KMS-11 (cell line): ENCODE data around the gene FADS6.

Experiments used
- H2AFZ ChIP-seq: fragments of 200-600 bp; sonication (generic); 2 replicates; pipeline ENCODE4 v1.6.1; 2016; ENCODE audit warnings: antibody characterized with exemption, mixed run types, low read depth
- H3K27ac ChIP-seq: fragments of 200-600 bp; sonication (generic); 2 replicates; pipeline ENCODE4 v1.6.1; 2016; ENCODE audit warnings: mild to moderate bottlenecking, mixed run types
- H3K27me3 ChIP-seq: fragments of 200-600 bp; sonication (generic); 2 replicates; pipeline ENCODE4 v1.6.1; 2017; ENCODE audit warnings: mild to moderate bottlenecking, low read depth, mixed run types, moderate library complexity; ENCODE audit not compliant: insufficient read depth
- H3K36me3 ChIP-seq: fragments of 200-600 bp; sonication (generic); 2 replicates; pipeline ENCODE4 v1.6.1; 2017; ENCODE audit warnings: mild to moderate bottlenecking, mixed run types; ENCODE audit not compliant: insufficient read depth
- H3K4me1 ChIP-seq: fragments of 200-600 bp; sonication (generic); 2 replicates; pipeline ENCODE4 v1.6.1; 2016; ENCODE audit warnings: mild to moderate bottlenecking, low read depth, mixed run types; ENCODE audit not compliant: poor library complexity, severe bottlenecking
- H3K4me2 ChIP-seq: fragments of 200-600 bp; sonication (generic); 2 replicates; pipeline ENCODE4 v1.7.0; 2016; ENCODE audit warnings: mild to moderate bottlenecking, mixed run types
- H3K4me3 ChIP-seq: fragments of 200-600 bp; sonication (generic); IDR thresholded peaks from 2 replicates; pipeline ENCODE4 v1.6.1; 2017; ENCODE audit warnings: low read depth, low read length, mixed read lengths; ENCODE audit not compliant: insufficient read depth
- H3K79me2 ChIP-seq: fragments of 200-600 bp; sonication (generic); 2 replicates; pipeline ENCODE4 v1.6.1; 2016; ENCODE audit warnings: low read depth, mixed run types; ENCODE audit not compliant: insufficient read depth
- H3K9ac ChIP-seq: fragments of 200-600 bp; sonication (generic); 2 replicates; pipeline ENCODE4 v1.6.1; 2016; ENCODE audit warnings: mild to moderate bottlenecking, mixed run types
- H4K20me1 ChIP-seq: fragments of 200-600 bp; sonication (generic); 2 replicates; pipeline ENCODE4 v1.6.1; 2016; ENCODE audit warnings: mild to moderate bottlenecking, mixed run types; ENCODE audit not compliant: insufficient read depth
- CTCF ChIP-seq: fragments of 200-600 bp; sonication (generic); conservative IDR thresholded peaks from 2 replicates; pipeline ENCODE4 v1.6.1; 2017; ENCODE audit warnings: low read depth, mild to moderate bottlenecking, antibody characterized with exemption, low read length, moderate library complexity, mixed read lengths

FADS6 gene

GRCh38 chr17:74892013-74892841, 1.2 kb downstream of the FADS6 start:
- Histone ChIP-seq H3K27ac (no peak overlapping the region), H3K79me2 (no peaks in the 10 kb centered on the region), H3K4me2 (no peak overlapping the region), H3K36me3 (no peaks in the 10 kb centered on the region), H3K4me3 (no peak overlapping the region), H3K4me1 (no peaks in the 10 kb centered on the region), H3K9ac (no peak overlapping the region), H2AFZ (no peak overlapping the region), H3K27me3 (peaks cover 86% of the 10 kb centered on the region), H4K20me1 (no peaks in the 10 kb centered on the region)
- no peak for TF ChIP-seq CTCF

GRCh38 chr17:74890554-74890953, 2.9 kb downstream of the FADS6 start:
- no peak overlapping the region for H3K4me3 ChIP-seq
- H3K4me1 ChIP-seq: no peaks in the 10 kb centered on the region
- no peak overlapping the region for H3K4me2 ChIP-seq
- no peak overlapping the region for H2AFZ ChIP-seq
- no peak for TF ChIP-seq CTCF
- H3K27me3 ChIP-seq: peaks cover 85% of the 10 kb centered on the region
- H3K36me3 ChIP-seq: no peaks in the 10 kb centered on the region
- no peak overlapping the region for H3K27ac ChIP-seq
- H3K79me2 ChIP-seq: no peaks in the 10 kb centered on the region
- H4K20me1 ChIP-seq: no peaks in the 10 kb centered on the region
- no peak overlapping the region for H3K9ac ChIP-seq

- H4K20me1 ChIP-seq: no peaks in the 10 kb centered on the region
- no peak for TF ChIP-seq CTCF
- no peak overlapping the region for H3K27ac ChIP-seq
- no peak overlapping the region for H3K4me3 ChIP-seq
- H3K36me3 ChIP-seq: no peaks in the 10 kb centered on the region
- no peak overlapping the region for H2AFZ ChIP-seq
- no peaks in the 10 kb centered on the region for H3K79me2 ChIP-seq
- no peak overlapping the region for H3K4me2 ChIP-seq
- no peaks in the 10 kb centered on the region for H3K4me1 ChIP-seq
- peaks cover 85% of the 10 kb centered on the region for H3K27me3 ChIP-seq
- no peak overlapping the region for H3K9ac ChIP-seq
Measured at GRCh38 chr17:74888469-74888868, 5.0 kb downstream of the FADS6 start.

- no peak overlapping the region for H3K4me2 ChIP-seq
- no peaks in the 10 kb centered on the region for H3K79me2 ChIP-seq
- no peaks in the 10 kb centered on the region for H4K20me1 ChIP-seq
- H3K27ac ChIP-seq: no peak overlapping the region
- no peak overlapping the region for H3K9ac ChIP-seq
- H3K36me3 ChIP-seq: no peaks in the 10 kb centered on the region
- no peak for TF ChIP-seq CTCF
- H3K27me3 ChIP-seq: peaks cover 83% of the 10 kb centered on the region
- H3K4me1 ChIP-seq: no peaks in the 10 kb centered on the region
- H2AFZ ChIP-seq: no peak overlapping the region
- H3K4me3 ChIP-seq: no peak overlapping the region
Measured at GRCh38 chr17:74883241-74883745, 10.1 kb downstream of the FADS6 start.
